Adrenal gland (tissue), 12 donors: ENCODE results near the gene RTN4IP1. TPM values are rescaled to one million over a fixed set of nuclear protein-coding genes. Genes with fewer than 3 reads are reported as not detected.

Experiments used
- DNase-seq, 7 donors: peaks; one replicate each; pipeline ENCODE4 v3.0.0-alpha.2; 2019 to 2020
- H3K27ac ChIP-seq, 5 donors: fragments of 200-600 bp; sonication (generic) in 4 of 5; 1 replicate in 3 of 5; 2 replicates in 2 of 5; pipeline versions ENCODE4 v1.5.1 to v1.8.0; 2016 to 2020; ENCODE audit warnings: mild to moderate bottlenecking in 1 of 5
- H3K27me3 ChIP-seq: fragments of 200-600 bp; 2 replicates; pipeline ENCODE4 v1.8.0; 2021
- H3K36me3 ChIP-seq, 2 donors: fragments of 200-600 bp; replicated peaks in 1 of 2; 1 replicate in 1 of 2; 2 replicates in 1 of 2; pipeline versions ENCODE4 v1.5.1 to v1.8.0; 2018 to 2022
- H3K4me1 ChIP-seq, 2 donors: fragments of 200-600 bp; replicated peaks in 1 of 2; 1 replicate in 1 of 2; 2 replicates in 1 of 2; pipeline versions ENCODE4 v1.5.1 to v1.8.0; 2018 to 2021
- H3K4me3 ChIP-seq, 4 donors: fragments of 200-600 bp; sonication (generic) in 3 of 4; one replicate each; pipeline ENCODE4 v1.5.1; 2016 to 2018
- H3K9me3 ChIP-seq, 3 donors: fragments of 200-600 bp; sonication (generic) in 1 of 3; replicated peaks in 1 of 3; 1 replicate in 2 of 3; 2 replicates in 1 of 3; pipeline versions ENCODE4 v1.5.1 to v1.8.0; 2016 to 2021
- POLR2A ChIP-seq, 2 donors: fragments of 450-650 bp; IDR thresholded peaks; one replicate each; pipeline ENCODE4 v1.6.1; 2017; ENCODE audit warnings: antibody characterized with exemption in 2 of 2, mild to moderate bottlenecking in 2 of 2, moderate library complexity in 1 of 2
- WGBS, 4 donors: extraction: QIAGEN DNeasy Blood & Tissue Kit in 2 of 4; methylation state at CpG; one replicate each; pipeline versions ENCODE4 v1.1.5 to v1.1.7; 2013 to 2017; 5-methylcytosine and 5-hydroxymethylcytosine counted together
- intact Hi-C, 2 donors: fragments of 100-400 bp; cut with DNase I; formaldehyde crosslinking; loops; one replicate each; pipeline versions ENCODE4 v1.14.1 to v1.15.0; 2022 to 2023
- polyA plus RNA-seq, 3 donors: library from polyadenylated mRNA; stranded (reverse); fragments of 200-250 nt in 2 of 3; fragments of 350-450 nt in 1 of 3; fragmentation: Illumina TruSeq in 1 of 3; extraction: RNeasy Lipid Tissue Mini Kit (QIAGEN cat#74804) in 1 of 3; gene quantifications; one replicate each; pipeline ENCODE4 v1.2.3, GENCODE V29; 2013 to 2014
- total RNA-seq, 9 donors: library from RNA; depleted of rRNA in 4 of 9; stranded (reverse); fragments of >200 nt in 4 of 9; fragments of 120-200 nt in 1 of 9; fragmentation: NEBNext Ultra II Directional in 1 of 9; extraction: Animal tissue kit (Norgen Biotek cat#: 25700) in 1 of 9; gene quantifications; one replicate each; pipeline versions ENCODE4 v1.1.0 to v1.2.4, GENCODE V29; 2013 to 2023
- TF ChIP-seq, protein P1 (sequence below), 6 experiments: fragments of 450-650 bp in 4 of 6; fragments of 200-600 bp in 2 of 6; sonication (generic) in 1 of 6; IDR thresholded peaks; 1 replicate in 5 of 6; 2 replicates in 1 of 6; pipeline versions ENCODE4 v1.5.1 to v1.8.0; 2016 to 2021; ENCODE audit warnings: antibody characterized with exemption in 6 of 6, mild to moderate bottlenecking in 2 of 6, moderate library complexity in 1 of 6
- donor health status: healthy with polysubstance abuse.
- donor health status: Bipolar disorder and iron deficiency.
- donor health status: DM: yes; HTN: yes; CAD: no.
- donor health status: DM: no; HTN: no; CAD: no.
- donor health status: DM: no; HTN: no; CAD: no.
- donor health status: DM: yes; HTN: yes; CAD: no.

The RTN4IP1 gene
- total and polyA plus RNA-seq, 12 donors, result 1.6 to 22.1 (median 7.5) TPM

DNA sequence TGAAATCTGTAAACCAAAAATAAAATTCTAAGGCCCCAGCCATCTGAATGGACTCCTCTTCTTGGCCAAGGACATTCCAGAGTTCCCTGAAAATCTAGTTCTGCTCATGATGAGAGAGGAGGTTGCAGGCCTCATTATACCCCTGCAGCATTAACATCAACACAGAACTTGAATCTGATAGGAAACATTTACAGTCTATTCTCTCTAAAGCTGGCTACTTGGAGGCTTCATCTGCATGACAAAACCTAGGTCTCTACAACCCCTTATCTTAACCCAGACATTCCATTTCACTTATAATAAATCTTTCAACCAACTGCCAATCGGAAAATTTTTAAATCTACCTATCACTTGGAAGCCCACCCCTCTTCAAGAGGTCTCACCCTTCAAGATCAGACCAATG, 15.7 kb downstream of the RTN4IP1 start:
- intact Hi-C loops, result no loop called here
- no peak for DNase-seq
- no peaks in the 10 kb centered on the region for H3K4me1 ChIP-seq
- no peak overlapping the region for H3K27ac ChIP-seq
- H3K27me3 ChIP-seq, result no peaks in the 10 kb centered on the region
- 91 to 100% (median 96%) methylated on average over 1 of the region's 1 CpG for WGBS, 4 donors
- no peak overlapping the region for H3K4me3 ChIP-seq
- H3K36me3 ChIP-seq, result peaks cover 0 to 4% of the 10 kb centered on the region in 2 donors
- H3K9me3 ChIP-seq, result no peaks in the 10 kb centered on the region
- TF ChIP-seq, protein P1, sequence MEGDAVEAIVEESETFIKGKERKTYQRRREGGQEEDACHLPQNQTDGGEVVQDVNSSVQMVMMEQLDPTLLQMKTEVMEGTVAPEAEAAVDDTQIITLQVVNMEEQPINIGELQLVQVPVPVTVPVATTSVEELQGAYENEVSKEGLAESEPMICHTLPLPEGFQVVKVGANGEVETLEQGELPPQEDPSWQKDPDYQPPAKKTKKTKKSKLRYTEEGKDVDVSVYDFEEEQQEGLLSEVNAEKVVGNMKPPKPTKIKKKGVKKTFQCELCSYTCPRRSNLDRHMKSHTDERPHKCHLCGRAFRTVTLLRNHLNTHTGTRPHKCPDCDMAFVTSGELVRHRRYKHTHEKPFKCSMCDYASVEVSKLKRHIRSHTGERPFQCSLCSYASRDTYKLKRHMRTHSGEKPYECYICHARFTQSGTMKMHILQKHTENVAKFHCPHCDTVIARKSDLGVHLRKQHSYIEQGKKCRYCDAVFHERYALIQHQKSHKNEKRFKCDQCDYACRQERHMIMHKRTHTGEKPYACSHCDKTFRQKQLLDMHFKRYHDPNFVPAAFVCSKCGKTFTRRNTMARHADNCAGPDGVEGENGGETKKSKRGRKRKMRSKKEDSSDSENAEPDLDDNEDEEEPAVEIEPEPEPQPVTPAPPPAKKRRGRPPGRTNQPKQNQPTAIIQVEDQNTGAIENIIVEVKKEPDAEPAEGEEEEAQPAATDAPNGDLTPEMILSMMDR (IDR thresholded peaks at IDR 0.05), result no peak
- no peak for TF ChIP-seq POLR2A (IDR thresholded peaks at IDR 0.05)

DNA sequence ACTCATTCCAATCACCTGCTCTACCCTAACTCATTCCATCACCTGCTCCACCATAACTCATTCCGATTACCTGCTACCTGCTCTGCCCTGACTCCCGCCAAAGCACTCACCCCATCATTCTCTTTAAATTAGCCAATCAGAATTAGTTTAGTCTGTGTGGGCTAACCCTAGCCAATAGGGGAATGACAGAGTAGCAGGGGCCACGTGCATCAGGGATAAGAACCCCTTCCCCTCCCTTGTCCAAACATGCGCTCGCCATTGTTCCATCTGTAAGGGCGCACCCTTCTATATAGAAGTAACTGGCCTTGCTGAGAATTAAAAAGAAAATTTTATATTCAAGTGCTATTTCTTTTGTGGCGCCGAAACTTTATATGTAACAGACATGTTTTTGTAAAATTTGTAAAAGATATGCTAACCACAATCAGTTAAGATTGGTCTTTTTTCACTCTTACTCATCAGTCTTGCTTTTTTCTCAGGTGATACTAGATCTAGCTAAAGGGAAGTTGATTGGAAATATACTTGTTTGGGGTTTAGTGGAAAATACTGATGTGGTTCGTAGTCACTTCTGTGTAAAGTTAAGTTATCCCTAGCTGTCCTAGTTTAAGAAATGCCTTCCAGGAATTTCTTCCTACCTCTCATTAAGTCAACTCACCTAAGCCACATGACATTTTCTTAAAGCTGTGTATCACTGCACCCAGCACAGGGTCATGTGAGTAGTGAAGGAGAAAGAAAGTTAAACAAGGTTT, 16.5 kb downstream of the RTN4IP1 start:
- intact Hi-C loops, result no loop called here
- Histone ChIP-seq H3K36me3 (no peaks in the 10 kb centered on the region), H3K4me3 (no peak overlapping the region), H3K9me3 (no peaks in the 10 kb centered on the region), H3K27ac (no peak overlapping the region), H3K4me1 (no peaks in the 10 kb centered on the region), H3K27me3 (no peaks in the 10 kb centered on the region)
- no peak for DNase-seq
- 94 to 98% (median 96%) methylated on average over 9 of the region's 9 CpGs for WGBS, 4 donors
- TF ChIP-seq, protein P1 (IDR thresholded peaks at IDR 0.05), result no peak
- TF ChIP-seq POLR2A (IDR thresholded peaks at IDR 0.05), result no peak

DNA sequence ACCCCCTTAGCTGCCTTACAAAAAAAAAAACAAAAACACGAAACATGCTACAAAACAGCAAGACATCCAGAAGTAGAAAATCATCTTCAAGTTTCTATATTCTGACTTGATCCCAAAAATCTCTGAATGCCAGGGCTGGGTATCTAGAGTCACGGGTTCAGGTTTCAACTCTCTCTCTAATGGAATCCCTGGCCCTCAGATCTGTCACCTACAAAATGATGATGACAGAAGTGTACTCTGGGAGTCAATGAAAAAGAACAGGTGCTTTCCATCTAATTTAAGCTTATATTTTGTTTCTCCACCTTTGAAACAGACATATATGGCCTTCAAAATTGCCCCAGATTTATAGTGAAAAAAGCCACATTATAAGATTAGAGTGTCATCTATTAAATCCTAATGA, 18.3 kb downstream of the RTN4IP1 start:
- DNase-seq, result no peak
- intact Hi-C loops, result no loop called here
- 91 to 100% (median 98%) methylated on average over 2 of the region's 2 CpGs for WGBS, 4 donors
- Histone ChIP-seq H3K27ac (no peak overlapping the region), H3K27me3 (no peaks in the 10 kb centered on the region), H3K9me3 (no peaks in the 10 kb centered on the region), H3K36me3 (no peaks in the 10 kb centered on the region), H3K4me1 (no peaks in the 10 kb centered on the region), H3K4me3 (no peak overlapping the region)
- no peak for TF ChIP-seq POLR2A (IDR thresholded peaks at IDR 0.05)
- TF ChIP-seq, protein P1 (IDR thresholded peaks at IDR 0.05), result no peak

DNA sequence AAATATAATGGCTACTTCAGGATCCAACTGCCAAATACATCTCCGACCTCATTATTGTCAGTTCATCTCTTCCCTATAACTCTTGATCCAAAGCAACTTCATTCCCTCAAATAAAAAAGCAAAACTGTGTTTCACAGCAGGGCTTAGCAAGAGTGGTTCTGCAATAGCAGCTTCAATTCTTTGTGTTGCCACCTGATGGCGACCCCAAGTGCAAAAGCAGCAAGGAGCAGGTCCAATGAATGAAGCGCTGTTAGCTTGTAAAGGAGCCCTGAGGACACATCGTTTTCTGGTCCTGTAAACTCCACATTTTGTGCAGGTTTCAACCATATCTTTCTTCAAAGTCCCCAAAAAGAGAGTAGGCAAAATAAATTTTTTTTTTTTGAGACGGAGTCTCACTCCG, 19.6 kb downstream of the RTN4IP1 start:
- intact Hi-C loops, result loop anchor here (10.0 kb wide), 1 partner anchor 365 kb away; the partner anchor contains the start of gene CD24 (in 2 of the 2)
- 83 to 87% (median 85%) methylated on average over 6 of the region's 6 CpGs for WGBS, 4 donors
- no peaks in the 10 kb centered on the region for H3K9me3 ChIP-seq
- TF ChIP-seq, protein P1 (IDR thresholded peaks at IDR 0.05), result peak in 3 of 6 experiments; percentile 17 to 20 (median 19)
- TF ChIP-seq POLR2A (IDR thresholded peaks at IDR 0.05), result no peak
- H3K27ac ChIP-seq, result no peak overlapping the region
- H3K36me3 ChIP-seq, result no peaks in the 10 kb centered on the region
- peak in 3 of 7 donors; percentile 21 to 60 (median 33) for DNase-seq
- no peaks in the 10 kb centered on the region for H3K4me1 ChIP-seq
- no peaks in the 10 kb centered on the region for H3K27me3 ChIP-seq
- H3K4me3 ChIP-seq, result no peak overlapping the region
